GM19468 (cell line): Measurements from ENCODE around the gene EPS8L2.

Experiments
- ATAC-seq: cut with Tn5 transposase; IDR thresholded peaks from one replicate; pipeline ENCODE4 v1.9.1; 2021; ENCODE audit warnings: mild to moderate bottlenecking, moderate library complexity, moderate number of reproducible peaks; ENCODE audit not compliant: unreplicated experiment; ENCODE audit errors: extremely low read depth

The EPS8L2 gene

DNA sequence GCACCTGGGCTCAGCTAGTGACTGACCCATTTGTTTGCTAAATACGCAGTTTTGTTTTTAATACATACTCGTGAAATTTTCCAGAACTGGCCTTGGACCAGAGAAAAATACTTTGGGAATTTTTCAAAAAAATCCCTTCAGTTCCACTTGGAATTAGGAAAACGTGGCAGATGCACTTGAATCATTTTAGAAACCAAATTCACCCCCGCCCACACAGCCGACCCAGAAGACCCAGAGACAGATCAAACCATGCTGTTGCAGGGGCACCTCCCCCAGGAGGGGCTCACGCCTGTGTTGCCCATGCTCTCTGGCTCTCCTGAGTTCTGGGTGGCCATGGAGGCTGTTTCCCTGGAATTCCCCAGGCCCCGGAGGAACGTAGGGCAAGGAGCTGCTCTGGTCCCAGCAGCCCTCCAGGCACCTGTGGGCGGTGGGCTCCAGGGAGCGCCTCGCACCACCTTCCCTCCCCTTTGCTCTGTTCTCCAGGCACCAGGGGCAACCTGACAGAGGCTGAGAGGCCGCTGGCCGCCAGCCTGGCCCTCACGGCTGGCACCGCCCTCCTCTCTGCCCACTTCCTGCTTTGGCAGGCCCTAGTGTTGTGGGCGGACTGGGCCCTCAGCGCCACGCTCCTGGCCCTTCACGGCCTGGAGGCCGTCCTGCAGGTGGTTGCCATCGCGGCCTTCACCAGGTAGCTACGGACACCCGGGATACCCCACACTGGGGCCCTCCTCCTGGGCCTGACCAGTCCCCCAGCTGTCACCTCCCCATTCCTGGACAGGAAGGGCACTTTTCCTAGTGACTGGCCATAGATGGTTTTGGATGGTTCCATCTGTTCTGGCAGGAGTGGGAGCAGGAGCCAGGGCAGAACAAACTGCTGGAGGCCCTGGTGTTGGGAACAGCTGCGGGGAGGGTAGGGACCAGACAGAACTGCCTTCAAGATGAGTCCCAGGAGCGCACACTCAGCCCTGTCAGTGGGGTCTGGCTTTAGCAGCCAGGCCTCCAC lies 3.3 kb upstream of the EPS8L2 start:
- ATAC-seq: no peak

DNA sequence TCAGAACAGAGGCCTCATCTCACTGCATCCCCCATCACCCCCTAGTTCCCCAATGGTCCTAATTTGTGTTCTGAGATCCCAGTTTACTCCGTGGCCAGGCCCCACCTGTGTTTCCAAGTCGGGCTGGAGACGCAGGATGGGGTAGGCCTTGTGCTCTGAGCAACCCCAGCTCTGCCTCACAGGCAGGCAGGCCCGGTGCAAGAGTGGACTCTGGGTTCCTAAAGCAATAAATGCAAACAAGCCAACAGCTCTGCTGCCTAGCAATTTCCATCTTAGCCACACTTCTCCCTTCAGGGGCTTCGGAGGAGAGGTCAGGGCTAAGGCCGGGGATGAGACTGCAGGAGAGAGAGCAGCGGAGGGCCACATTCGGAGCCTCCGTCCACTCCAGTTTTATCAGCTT lies 2.5 kb upstream of the EPS8L2 start:
- ATAC-seq: no peak

DNA sequence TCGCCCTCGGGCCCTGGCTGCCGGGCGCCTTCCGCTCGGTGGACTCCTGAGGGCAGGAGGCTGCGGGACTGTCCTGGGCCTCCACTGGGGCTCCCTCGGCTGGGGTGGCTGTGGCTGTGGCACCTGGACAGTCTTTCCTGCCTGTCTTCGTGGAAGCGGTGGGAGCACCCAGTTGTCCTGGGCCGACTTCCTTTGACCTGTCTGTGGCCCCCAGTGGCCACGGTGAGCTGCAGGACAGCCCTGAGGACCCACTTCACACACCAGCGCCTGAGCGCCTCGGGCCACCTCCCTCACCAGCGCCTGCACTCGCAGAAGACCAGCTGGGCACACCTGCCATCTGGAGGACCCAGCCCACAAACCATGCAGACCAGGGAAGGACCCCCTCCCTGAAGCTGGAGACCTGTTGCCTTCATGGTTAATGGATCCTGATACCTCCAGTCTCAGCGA lies 1.8 kb upstream of the EPS8L2 start:
- no peak for ATAC-seq

DNA sequence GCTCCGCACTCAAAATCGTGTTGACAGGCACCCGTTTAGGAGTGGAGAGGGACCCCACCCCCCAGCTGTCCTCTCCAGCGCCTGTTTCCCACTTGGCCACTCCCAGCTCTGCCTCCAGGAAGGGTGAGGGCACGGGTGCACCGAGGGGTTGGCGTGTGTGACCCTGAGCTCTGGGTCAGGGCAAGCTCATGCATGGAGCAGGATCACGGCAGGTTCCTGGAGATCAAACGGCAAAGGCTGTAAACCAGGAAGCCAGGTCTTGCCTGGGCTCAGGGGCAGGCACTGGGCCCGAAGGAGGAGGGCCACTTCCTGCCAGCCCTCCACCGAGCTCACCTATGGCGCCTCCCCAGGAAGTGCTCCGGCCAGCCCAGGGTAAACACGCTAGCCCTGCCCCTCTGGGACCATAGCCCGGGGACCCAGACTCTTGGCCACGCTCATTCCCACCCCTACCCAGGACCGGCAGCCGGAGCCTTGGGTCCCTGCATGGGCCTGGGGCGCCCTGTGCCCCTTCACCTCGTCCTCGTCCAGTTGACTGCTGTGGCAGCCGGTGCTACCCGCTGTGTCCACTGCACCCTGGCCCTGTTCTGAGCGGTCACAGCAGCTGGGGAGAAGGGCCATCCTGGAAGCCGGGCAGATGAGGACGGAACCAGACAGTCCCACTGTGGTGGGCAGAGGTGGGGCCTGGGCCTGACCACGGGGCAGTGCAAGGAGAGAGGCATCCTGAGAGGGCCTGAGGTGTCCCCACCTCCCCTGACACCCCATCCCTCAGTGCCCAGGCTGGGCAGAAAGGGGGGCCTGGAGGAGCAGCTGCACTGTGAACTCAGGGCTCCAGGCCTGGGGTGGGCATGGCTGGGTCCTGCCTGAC lies 1.0 kb upstream of the EPS8L2 start:
- no peak for ATAC-seq

DNA sequence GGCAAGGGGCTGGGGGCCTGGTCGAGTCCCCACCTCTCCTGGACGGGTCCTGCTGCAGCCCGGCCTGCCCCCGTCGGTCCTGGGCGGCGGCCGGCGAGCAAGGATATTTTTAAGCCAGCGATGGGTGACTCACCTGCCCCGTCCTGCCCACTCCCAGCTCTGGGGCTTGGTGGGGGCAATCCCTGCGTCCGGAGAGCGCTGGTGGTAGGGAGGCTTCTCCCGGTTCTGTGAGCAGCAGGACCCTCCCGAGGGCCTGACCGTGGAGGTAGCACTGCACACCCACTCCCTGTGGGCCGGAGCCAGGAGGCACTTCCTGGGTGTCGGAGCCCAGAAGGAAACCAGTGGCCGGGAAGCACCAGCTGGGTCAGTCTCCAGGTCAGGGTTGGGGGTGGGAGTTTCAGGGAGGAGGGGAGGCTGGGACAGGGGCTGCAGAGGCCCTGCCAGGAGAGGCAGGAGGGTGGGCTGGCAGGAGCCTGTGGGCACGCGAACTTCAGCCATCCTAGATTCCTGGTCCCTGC lies 467 bp downstream of the EPS8L2 start:
- no peak for ATAC-seq

DNA sequence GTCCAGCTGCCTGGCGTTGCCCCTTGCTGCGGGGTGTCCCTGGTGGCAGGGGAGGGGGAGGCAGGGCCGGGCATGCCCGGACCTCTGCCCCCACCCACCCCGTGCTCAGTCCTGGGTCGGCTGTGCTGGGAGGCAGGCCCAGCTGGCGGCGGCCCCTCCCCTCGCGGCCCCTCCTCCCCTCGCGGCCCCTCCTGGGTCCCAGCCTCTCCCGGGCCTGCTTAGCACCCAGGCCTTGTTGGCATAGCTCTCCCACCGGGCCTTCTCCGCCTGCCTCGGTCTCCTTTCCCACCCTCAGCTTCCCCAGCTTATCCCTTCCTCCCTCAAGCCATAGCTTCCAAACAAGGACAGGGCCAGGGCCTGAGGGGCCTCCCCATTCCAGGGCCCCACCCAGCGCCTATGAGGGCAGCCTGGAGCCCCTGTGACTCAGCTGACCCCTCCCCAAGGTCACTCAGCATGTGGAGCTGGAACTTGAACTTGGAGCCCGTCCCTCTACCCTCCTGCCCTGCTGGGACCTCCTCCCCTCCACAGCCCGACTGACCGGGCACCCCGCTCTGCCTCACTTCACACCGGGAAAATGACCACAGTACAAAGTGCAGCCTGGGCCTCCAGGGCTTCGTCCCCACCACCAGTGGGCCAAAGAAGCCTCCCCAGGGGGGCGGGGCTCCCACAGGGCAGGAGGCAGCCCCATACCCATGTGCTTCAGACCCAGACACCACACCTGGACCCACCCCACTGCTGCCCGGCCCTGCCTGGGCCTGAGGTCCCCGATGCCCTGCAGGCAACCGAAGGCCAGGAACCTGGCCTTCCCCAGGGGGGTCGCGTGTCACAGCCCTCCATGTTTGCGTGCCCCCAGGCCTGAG lies 1.2 kb downstream of the EPS8L2 start:
- no peak for ATAC-seq

DNA sequence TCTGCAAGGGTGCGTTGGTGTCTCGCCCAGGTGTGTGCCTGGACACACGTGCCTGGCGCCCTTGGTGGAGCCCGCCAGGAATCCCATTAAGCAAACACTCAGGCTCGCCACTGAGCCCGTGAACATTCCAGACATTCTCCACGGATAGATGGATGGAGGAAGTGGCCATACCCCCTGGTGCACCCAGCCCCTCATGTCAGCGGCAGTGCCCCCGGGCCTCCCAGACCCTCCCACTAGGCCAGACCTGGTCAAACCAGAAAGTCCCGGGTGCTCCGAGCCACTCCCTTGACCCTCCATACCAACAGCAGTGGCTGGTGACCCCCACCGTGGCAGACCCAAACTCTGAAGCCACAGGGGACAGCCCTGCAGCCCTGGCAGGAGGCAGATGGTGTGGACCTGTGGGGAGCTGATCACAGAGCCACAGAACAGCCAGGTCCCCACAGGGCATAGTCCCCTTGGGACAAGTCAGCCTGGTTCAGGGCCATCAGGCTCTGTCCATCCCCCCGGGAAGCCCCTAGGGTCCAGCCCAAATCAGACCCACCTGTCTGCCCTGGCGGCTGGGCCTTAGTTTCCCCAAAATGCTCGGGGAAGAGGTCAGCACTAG lies 1.9 kb downstream of the EPS8L2 start:
- ATAC-seq: no peak

DNA sequence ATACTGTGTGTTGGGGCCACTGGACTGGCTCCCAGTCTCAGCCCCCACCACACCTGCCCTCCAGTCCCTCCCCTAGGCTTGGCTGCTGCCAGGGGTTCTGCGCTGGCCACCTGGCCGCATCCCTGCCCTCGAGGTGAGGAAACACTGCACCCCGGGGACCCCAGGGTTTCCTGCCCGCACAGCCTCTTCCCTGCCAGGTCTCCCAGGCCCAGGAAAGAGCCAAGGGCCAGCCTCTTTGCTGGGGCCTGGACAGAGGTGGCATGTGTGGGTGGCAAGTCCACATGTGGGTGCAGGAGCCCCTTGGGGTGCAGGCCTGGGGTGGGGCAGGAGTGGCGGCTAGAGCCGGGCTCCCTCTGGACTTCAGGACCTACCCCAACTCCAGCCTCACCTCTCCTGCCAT lies 2.5 kb downstream of the EPS8L2 start:
- no peak for ATAC-seq

DNA sequence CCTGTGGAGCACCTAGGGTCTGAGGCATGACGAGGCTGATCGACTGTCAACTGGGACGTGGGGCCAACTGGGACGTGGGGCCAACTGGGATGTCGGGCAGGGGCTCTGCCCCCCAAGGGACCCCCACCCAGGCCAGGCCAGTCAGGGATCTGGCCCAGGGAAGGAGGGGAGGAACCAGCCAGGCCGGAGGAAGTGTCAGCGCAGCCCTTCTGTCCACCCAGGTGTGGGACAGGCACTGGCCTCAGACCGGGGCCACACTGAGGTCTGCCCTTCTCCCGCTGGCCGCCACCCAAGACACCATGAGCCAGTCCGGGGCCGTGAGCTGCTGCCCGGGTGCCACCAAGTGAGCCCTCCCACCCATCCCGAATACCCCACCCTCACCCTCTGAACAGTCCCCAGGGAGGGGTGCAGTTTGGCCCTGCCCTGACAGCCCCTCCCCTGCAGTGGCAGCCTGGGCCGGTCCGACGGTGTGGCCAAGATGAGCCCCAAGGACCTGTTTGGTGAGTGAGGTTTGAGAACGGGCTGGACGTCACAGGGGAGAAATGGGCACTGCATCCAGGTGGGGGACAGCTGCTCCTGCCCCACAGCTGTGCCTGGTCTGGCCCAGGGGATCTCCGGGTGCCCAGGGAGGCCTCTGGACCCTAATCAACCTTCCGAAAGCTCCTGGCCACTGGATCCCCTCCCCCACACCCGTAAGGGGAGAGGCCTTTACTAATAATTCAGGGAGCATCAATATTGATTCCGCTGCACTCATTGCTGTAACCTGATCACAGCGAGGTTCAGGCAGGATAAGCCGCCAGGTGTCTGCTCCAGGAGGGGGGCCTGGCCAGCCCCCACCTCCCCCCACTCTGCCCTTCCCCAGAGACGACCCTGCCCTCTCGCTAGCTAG lies 3.3 kb downstream of the EPS8L2 start:
- ATAC-seq: no peak

DNA sequence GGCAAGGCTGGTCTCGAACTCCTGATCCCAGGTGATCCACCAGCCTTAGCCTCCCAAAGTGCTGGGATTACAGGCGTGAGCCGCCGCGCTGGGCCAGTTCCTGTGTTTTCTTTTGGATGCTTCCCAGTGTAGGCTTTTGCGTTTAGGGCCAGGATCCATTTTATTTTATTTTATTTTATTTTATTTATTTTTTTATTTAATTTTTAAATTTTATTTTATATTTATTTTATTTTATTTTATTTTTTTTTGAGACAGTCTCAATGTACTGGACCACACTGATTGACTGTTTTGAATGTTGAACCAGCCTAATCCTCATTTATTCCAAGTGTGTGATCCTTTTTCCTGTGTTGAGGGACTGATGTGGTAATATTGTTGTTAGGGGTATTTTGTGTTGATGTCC lies 8.4 kb downstream of the EPS8L2 start:
- no peak for ATAC-seq

DNA sequence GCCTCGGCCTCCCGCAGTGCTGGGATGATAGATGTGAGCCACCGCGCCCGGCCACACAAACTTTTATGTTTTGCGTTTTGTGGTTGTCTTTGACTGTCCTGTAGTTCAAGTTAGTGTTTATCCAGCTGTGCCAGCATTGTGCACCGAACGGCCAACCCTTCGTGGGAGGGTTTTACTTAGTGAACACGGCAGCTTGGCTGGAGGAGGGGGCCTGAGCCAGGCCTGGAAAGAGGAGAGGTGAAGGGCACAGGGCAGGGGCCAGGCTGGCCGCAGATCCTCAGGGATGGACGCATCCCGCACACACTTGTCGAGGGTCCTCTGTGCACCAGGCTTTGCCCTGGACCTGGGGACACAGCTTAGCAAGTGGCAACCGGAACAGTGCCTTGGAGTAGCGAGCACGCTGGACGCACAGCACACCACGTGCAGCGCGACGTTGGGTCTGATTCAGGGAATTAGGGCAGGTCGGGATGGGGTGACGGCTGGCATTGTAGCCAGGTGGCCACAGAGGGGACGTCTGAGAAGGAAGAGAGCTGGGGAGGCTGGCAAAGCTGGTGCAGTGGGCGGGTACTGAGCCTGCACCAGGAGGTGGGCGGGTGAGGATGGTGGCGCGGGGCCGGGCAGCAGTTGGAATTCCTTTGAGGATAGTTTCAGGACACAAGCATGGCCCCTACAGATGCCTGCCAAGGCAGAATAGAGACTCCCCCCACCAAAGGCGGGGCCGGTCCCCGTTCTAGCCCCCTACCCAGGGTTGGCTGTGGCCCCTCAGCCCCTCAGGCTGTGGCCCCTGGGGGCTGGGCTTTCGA lies 13.4 kb downstream of the EPS8L2 start:
- ATAC-seq: no peak

DNA sequence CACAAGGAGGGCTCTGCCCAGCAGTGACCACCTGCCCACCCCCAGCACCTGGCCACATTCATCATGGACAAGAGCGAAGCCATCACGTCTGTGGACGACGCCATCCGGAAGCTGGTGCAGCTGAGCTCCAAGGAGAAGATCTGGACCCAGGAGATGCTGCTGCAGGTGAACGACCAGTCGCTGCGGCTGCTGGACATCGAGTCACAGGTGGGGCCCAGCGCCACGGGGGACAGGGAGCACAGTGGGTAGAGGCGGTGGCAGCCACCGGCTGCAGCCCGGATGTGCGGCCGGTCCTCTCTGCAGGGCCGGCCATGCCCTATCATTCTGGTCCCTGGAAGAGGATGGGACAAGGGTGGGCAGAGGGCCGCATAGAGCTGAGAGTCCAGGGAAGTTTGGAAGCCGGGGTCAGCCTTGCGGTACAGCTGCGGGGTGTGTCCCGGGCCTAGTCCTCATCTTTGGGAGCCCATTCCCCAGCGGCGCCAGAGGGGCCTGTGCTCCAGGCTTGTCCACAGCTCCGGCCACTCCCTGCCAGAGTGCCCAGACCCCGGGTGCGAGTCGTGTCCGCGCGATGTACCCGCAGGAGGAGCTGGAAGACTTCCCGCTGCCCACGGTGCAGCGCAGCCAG lies 14.1 kb downstream of the EPS8L2 start:
- ATAC-seq: no peak

DNA sequence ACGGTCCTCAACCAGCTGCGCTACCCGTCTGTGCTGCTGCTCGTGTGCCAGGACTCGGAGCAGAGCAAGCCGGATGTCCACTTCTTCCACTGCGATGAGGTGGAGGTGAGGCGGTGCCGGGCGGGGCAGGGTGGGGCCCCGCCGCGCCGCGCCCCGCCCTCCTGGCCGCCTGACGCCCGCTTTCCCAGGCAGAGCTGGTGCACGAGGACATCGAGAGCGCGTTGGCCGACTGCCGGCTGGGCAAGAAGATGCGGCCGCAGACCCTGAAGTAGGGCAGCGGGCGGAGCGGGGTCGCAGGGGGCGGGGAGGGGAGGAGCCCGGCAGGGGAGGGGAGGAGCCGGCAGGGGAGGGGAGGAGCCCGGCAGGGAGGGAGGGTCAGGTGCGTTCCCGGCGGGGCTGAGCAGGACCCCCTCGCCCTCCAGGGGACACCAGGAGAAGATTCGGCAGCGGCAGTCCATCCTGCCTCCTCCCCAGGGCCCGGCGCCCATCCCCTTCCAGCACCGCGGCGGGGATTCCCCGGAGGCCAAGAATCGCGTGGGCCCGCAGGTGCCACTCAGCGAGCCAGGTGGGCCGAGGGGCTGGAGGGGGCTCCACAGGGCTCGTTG lies 14.7 kb downstream of the EPS8L2 start:
- ATAC-seq: no peak

DNA sequence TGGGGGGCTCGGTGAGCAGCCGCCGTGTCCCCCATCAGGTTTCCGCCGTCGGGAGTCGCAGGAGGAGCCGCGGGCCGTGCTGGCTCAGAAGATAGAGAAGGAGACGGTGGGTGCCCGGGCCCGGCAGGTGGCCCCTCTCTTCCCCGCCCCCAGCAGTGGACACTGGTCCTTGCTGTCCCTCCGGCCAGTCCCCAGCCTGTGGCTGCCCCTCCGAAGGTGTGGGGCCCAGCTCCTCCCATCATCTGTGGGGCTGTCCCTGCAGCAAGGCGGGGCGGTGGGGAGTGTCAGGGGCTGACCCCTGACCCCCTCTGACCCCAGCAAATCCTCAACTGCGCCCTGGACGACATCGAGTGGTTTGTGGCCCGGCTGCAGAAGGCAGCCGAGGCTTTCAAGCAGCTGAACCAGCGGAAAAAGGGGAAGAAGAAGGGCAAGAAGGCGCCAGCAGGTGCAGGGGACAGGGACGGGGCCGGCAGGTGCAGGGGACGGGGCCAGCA lies 15.3 kb downstream of the EPS8L2 start:
- ATAC-seq: no peak

DNA sequence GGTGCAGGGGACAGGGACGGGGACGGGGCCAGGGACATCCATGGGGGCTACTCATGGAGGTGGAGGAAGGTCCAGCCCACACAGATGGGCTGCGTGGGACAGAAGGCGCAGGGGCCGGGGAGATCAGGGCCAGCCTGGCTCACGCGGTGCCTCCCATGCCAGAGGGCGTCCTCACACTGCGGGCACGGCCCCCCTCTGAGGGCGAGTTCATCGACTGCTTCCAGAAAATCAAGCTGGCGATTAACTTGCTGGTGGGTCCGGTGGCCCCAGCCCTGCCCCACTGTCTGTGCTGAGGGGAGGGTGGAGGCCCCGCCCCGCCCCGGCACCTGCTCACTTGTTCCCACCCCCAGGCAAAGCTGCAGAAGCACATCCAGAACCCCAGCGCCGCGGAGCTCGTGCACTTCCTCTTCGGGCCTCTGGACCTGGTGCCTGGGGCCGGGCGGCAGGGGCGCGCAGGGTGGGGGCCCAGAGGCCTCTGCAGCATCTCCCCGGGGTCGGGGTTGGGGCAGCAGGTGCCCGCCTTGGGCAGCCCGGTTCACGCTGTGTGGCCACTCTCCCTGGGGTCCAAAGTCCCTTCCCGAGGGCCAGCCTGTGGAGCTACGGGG lies 15.8 kb downstream of the EPS8L2 start:
- ATAC-seq: no peak

DNA sequence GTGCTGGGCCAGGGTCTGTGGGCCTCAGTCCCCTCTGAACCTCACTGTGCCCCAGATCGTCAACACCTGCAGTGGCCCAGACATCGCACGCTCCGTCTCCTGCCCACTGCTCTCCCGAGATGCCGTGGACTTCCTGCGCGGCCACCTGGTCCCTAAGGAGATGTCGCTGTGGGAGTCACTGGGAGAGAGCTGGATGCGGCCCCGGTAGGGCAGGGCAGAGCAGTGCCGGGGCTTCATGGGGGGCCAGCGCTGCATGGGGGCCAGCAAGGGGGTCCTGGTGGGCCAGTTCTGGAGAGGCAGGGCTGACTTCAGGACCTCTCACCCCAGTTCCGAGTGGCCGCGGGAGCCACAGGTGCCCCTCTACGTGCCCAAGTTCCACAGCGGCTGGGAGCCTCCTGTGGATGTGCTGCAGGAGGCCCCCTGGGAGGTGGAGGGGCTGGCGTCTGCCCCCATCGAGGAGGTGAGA lies 16.3 kb downstream of the EPS8L2 start:
- no peak for ATAC-seq
